PC-9 (cell line): ENCODE data around the gene GMDS.

Source experiments
- CTCF ChIP-seq: fragments of 200-600 bp; sonication (generic); conservative IDR thresholded peaks from 2 replicates; pipeline ENCODE4 v1.6.1; 2017; ENCODE audit warnings: mixed run types, antibody characterized with exemption, mild to moderate bottlenecking, moderate library complexity
- EZH2 ChIP-seq: fragments of 200-600 bp; sonication (generic); IDR thresholded peaks from 2 replicates; pipeline ENCODE4 v1.8.0; 2017; ENCODE audit warnings: antibody characterized with exemption, low read depth

GRCh38 chr6:1917626-1918371 lies 327.6 kb downstream of the GMDS start:
- TF ChIP-seq CTCF (no peak), EZH2 (no peak)
